ENCODE data around the gene RRM2. TPM values are rescaled to one million over a fixed set of nuclear protein-coding genes. Genes with fewer than 3 reads are reported as not detected.

RRM2 gene
- total RNA-seq, 4 donors from 2014 or later, result 0.40 to 3.2 (median 2.0) TPM

DNA sequence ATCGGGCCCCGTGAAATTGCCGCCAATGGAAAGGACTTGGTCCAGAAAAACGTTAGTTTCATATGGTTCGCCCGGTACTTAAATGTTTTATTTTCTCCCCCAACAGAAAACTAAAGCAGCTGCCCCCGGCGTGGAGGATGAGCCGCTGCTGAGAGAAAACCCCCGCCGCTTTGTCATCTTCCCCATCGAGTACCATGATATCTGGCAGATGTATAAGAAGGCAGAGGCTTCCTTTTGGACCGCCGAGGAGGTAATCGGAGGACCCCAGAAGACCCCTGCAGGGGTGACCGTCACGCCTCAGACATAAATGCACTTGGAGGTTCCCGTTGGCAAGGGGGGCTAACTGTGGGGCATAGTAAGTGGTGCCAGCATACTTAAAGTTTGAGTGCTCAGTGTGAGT is 742 bp downstream of the RRM2 start:
- H3K36me3 ChIP-seq, result no peaks in the 10 kb centered on the region
- no peak for ATAC-seq
- H3K9me3 ChIP-seq, result no peaks in the 10 kb centered on the region
- 3 to 7% methylated on average over 10 to 16 of the region's 18 CpGs for WGBS, 2 donors (ENCODE audit: low coverage in 1 of 2)
- H3K27me3 ChIP-seq, result peaks cover 31% of the 10 kb centered on the region
- peak overlapping the region in 1 of 2 donors; percentile 64 for H3K4me3 ChIP-seq
- peaks cover 0 to 47% (median 14%) of the 10 kb centered on the region in 3 donors for H3K4me1 ChIP-seq
- TF ChIP-seq POLR2AphosphoS5 (IDR thresholded peaks at IDR 0.05) (no peak), EP300 (IDR thresholded peaks at IDR 0.05) (no peak), POLR2A (IDR thresholded peaks at IDR 0.05) (no peak)
- TF ChIP-seq, protein P1, sequence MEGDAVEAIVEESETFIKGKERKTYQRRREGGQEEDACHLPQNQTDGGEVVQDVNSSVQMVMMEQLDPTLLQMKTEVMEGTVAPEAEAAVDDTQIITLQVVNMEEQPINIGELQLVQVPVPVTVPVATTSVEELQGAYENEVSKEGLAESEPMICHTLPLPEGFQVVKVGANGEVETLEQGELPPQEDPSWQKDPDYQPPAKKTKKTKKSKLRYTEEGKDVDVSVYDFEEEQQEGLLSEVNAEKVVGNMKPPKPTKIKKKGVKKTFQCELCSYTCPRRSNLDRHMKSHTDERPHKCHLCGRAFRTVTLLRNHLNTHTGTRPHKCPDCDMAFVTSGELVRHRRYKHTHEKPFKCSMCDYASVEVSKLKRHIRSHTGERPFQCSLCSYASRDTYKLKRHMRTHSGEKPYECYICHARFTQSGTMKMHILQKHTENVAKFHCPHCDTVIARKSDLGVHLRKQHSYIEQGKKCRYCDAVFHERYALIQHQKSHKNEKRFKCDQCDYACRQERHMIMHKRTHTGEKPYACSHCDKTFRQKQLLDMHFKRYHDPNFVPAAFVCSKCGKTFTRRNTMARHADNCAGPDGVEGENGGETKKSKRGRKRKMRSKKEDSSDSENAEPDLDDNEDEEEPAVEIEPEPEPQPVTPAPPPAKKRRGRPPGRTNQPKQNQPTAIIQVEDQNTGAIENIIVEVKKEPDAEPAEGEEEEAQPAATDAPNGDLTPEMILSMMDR (IDR thresholded peaks at IDR 0.05), result no peak
- no peak overlapping the region for H3K27ac ChIP-seq

DNA sequence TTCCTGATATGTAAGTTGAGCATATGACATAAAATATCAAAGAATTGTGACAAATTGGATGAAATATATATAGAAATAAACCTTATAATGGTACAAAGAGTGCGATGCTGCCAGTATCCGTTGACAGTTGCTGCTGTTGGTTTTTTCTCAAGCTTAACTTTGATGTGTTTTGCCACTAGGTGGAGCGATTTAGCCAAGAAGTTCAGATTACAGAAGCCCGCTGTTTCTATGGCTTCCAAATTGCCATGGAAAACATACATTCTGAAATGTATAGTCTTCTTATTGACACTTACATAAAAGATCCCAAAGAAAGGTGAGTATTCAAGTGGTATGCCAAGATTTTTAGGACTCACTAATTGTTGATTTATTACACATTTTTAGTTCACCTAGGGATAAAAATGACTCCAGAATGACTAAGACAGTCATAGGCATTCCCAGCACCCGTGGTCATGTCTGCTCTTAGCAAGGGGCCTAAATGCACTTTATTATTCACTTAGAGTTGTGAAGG is 2.1 kb downstream of the RRM2 start:
- H3K9me3 ChIP-seq, result no peaks in the 10 kb centered on the region
- TF ChIP-seq POLR2A (IDR thresholded peaks at IDR 0.05), result no peak
- TF ChIP-seq, protein P1 (IDR thresholded peaks at IDR 0.05), result peak; percentile 9 to 73 (median 70)
- H3K27me3 ChIP-seq, result peaks cover 31% of the 10 kb centered on the region
- ATAC-seq, result no peak
- H3K4me3 ChIP-seq, result no peak overlapping the region
- H3K4me1 ChIP-seq, result peaks cover 0 to 47% (median 14%) of the 10 kb centered on the region in 3 donors
- H3K27ac ChIP-seq, result no peak overlapping the region
- WGBS, 2 donors (ENCODE audit: low coverage in 1 of 2), result 7 to 9% methylated on average over 5 of the region's 5 CpGs
- no peaks in the 10 kb centered on the region for H3K36me3 ChIP-seq

DNA sequence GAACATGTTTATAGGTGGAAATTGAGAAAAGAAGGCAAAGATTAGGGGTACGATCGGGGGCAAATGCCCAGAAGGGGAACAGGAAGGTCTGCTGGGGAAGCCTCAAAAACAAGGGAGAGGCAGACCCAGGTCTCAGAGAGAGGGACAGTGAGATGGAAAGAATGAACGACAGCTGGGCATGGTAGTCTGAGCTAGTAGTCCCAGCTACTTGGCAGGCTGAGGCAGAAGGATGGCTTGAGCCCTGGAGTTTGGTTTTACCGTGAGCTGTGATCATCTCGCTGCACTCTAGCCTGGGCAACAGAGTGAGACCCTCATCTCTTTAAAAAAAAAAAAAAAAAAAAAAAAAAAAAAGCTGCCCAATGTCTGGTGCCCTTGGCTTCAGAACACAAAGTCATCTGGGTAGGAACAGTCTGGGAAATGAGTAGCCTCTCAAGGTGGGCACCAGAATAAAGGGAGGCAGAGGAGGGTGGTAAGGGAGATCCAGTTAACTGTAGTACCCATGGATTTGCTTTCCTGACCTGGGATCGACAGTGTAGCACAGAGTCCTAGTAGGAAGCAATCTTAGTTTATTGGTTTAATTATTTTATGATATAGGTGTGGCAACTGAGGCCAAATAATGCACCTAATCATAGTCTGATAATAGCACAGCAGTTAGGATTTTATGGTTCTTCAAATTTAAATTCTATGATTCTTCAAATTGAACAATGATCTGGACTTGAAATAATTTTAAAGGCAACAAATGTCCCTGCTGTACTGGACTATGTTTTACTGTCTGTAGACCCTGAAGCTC is 3.5 kb downstream of the RRM2 start:
- no peak overlapping the region for H3K27ac ChIP-seq
- 92 to 93% methylated on average over 2 to 5 of the region's 6 CpGs for WGBS, 2 donors (ENCODE audit: low coverage in 1 of 2)
- TF ChIP-seq, protein P1 (IDR thresholded peaks at IDR 0.05), result no peak
- H3K4me1 ChIP-seq, result peaks cover 0 to 37% (median 11%) of the 10 kb centered on the region in 3 donors
- no peak overlapping the region for H3K4me3 ChIP-seq
- H3K9me3 ChIP-seq, result no peaks in the 10 kb centered on the region
- ATAC-seq, result no peak
- H3K27me3 ChIP-seq, result peaks cover 31% of the 10 kb centered on the region
- H3K36me3 ChIP-seq, result no peaks in the 10 kb centered on the region

DNA sequence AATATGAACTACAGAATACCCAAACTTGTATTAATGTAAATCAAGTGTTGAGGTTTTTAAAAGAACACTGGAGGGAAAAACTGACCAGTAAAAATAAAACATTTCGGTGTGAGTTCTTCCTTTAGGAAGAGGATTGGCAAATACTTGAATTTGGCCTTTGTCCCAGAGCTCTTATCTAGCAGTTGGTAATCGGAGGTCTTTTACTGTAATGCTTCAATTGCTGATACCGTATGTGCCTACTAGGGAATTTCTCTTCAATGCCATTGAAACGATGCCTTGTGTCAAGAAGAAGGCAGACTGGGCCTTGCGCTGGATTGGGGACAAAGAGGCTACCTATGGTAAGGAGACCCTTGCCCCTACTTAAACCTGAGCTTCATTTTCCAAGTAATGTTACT is 4.1 kb downstream of the RRM2 start:
- TF ChIP-seq EP300 (IDR thresholded peaks at IDR 0.05), result no peak
- TF ChIP-seq POLR2A (IDR thresholded peaks at IDR 0.05), result no peak
- Histone ChIP-seq H3K27ac (no peak overlapping the region), H3K9me3 (no peaks in the 10 kb centered on the region), H3K36me3 (no peaks in the 10 kb centered on the region), H3K27me3 (peaks cover 31% of the 10 kb centered on the region), H3K4me1 (peaks cover 0 to 31% (median 11%) of the 10 kb centered on the region in 3 donors), H3K4me3 (no peak overlapping the region)
- WGBS, 2 donors (ENCODE audit: low coverage in 1 of 2), result 50 to 81% methylated on average over 4 to 5 of the region's 5 CpGs
- ATAC-seq, result no peak

DNA sequence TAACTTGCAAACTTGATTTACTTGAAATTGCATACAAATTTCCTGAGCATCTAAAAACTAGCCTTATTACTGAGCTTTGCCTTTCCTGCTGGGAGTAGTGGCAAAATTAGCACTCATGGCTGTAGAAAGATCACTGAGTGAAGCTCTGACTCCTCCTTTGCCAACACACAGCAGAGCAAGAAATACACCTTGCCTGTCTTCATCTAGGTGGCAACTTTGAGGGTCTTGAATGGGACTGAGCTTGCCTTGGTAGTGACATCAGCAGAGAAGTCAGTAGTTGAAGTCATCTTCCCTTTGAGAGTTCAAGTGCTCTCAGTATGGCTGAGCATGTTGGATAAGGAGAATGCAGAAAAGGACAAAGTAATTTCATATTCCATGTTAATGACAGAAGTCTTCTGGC is 5.9 kb downstream of the RRM2 start:
- H3K36me3 ChIP-seq, result no peaks in the 10 kb centered on the region
- H3K27me3 ChIP-seq, result peaks cover 16% of the 10 kb centered on the region
- TF ChIP-seq POLR2AphosphoS5 (IDR thresholded peaks at IDR 0.05) (no peak), EP300 (IDR thresholded peaks at IDR 0.05) (no peak), POLR2A (IDR thresholded peaks at IDR 0.05) (no peak)
- TF ChIP-seq, protein P1 (IDR thresholded peaks at IDR 0.05), result no peak
- H3K27ac ChIP-seq, result no peak overlapping the region
- H3K4me1 ChIP-seq, result peaks cover 0 to 13% (median 0%) of the 10 kb centered on the region in 3 donors
- no peak overlapping the region for H3K4me3 ChIP-seq
- H3K9me3 ChIP-seq, result no peaks in the 10 kb centered on the region
- no peak for ATAC-seq

Measured in gastroesophageal sphincter (tissue), 4 donors.